H1 (cell line): ENCODE data around the gene TUBGCP3. TPM values are rescaled to one million over a fixed set of nuclear protein-coding genes. Genes with fewer than 3 reads are reported as not detected.

Experiments used
- BCL11A ChIP-seq, 2 experiments: IDR thresholded peaks; one replicate each; pipeline ENCODE4 v1.6.1; 2011; ENCODE audit warnings: low read depth in 2 of 2, low read length in 2 of 2, mild to moderate bottlenecking in 2 of 2
- CBX8 ChIP-seq: fragments of 300-800, 300-1000 bp; sonication (generic); IDR thresholded peaks from 2 replicates; pipeline ENCODE4 v1.7.1; 2016; ENCODE audit warnings: low read depth, low read length, borderline replicate concordance
- CHD2 ChIP-seq: IDR thresholded peaks from 2 replicates; pipeline ENCODE4 v1.6.1; 2012; ENCODE audit warnings: low read length, improper control_type of control experiment
- CHD7 ChIP-seq: fragments of 300-600 bp; sonication (generic); IDR thresholded peaks from 2 replicates; pipeline ENCODE4 v1.7.1; 2012; ENCODE audit warnings: low read length, moderate library complexity, mild to moderate bottlenecking, inconsistent platforms; ENCODE audit not compliant: insufficient replicate concordance
- FOSL1 ChIP-seq: IDR thresholded peaks from 2 replicates; pipeline ENCODE4 v1.6.1; 2011; ENCODE audit warnings: mild to moderate bottlenecking, low read depth, low read length, moderate library complexity; ENCODE audit not compliant: insufficient read depth
- KDM5A ChIP-seq: fragments of 200-600 bp; IDR thresholded peaks from 2 replicates; pipeline ENCODE4 v1.7.1; 2012; ENCODE audit warnings: mild to moderate bottlenecking, low read length, inconsistent platforms, mixed read lengths
- MAFK ChIP-seq: IDR thresholded peaks from 2 replicates; pipeline ENCODE4 v1.6.1; 2012; ENCODE audit warnings: low read depth, mild to moderate bottlenecking, improper control_type of control experiment, low read length
- SP1 ChIP-seq: IDR thresholded peaks from 2 replicates; pipeline ENCODE4 v1.6.1; 2011; ENCODE audit warnings: low read depth, low read length
- TAF7 ChIP-seq: optimal IDR thresholded peaks from 2 replicates; pipeline ENCODE3; 2011; ENCODE audit warnings: low read depth, mild to moderate bottlenecking, inconsistent platforms, low read length, moderate library complexity, borderline replicate concordance
- TCF12 ChIP-seq: IDR thresholded peaks from 2 replicates; pipeline ENCODE4 v1.6.1; 2011; ENCODE audit warnings: low read depth, mild to moderate bottlenecking, low read length
- YY1 ChIP-seq: IDR thresholded peaks from 2 replicates; pipeline ENCODE4 v1.6.1; 2011; ENCODE audit warnings: low read depth, mild to moderate bottlenecking, low read length
- polyA plus RNA-seq, 7 experiments: library from polyadenylated mRNA; depleted of rRNA in 3 of 7; stranded (reverse) in 5 of 7; unstranded in 2 of 7; fragments of >200 nt in 5 of 7; fragments of 200-250 nt in 2 of 7; gene quantifications; 1 replicate in 5 of 7; 2 replicates in 1 of 7; 4 replicates in 1 of 7; pipeline versions ENCODE4 v1.2.1 to v1.2.3, GENCODE V29; 2011 to 2013; ENCODE audit warnings: missing spikeins in 2 of 7, mixed read lengths in 2 of 7
- total RNA-seq: library from RNA; stranded (reverse); fragmentation: NEBNext Ultra II Directional; extraction: Animal tissue kit (Norgen Biotek cat#: 25700); gene quantifications from 2 replicates; pipeline ENCODE4 v1.2.1, GENCODE V29; 2021
- TF ChIP-seq, protein P1 (sequence below): IDR thresholded peaks from 2 replicates; pipeline ENCODE4 v1.6.1; 2012; ENCODE audit warnings: inconsistent platforms

The TUBGCP3 gene
- total and polyA plus RNA-seq, 2 of the 8 experiments (the other 6 are each of a cell fraction or from before 2014, with no cell fraction given): 27.0 to 31.7 TPM

DNA sequence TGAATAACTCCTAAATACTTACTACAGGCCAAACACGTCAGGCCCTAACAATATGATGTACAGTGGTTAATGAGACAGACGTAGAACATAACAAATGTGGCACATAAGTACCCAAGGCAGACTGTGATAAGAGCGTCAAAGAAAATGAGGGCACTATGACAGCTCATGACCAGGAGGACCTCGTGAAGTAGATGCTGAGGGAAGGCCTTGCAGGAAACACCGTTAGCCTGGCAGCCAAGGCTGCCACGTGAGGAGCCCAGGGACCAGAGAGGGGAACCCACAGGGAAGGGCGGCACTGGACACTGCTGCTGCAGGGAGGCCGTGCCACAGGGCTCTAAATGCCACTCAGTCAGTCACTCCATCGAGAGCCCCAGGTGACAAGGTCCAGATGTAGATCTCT is 5.7 kb downstream of the TUBGCP3 start (continued):
- no peak for TF ChIP-seq CHD7
- TF ChIP-seq MAFK: no peak
- TF ChIP-seq YY1: no peak
- no peak for TF ChIP-seq TCF12
- TF ChIP-seq, protein P1, sequence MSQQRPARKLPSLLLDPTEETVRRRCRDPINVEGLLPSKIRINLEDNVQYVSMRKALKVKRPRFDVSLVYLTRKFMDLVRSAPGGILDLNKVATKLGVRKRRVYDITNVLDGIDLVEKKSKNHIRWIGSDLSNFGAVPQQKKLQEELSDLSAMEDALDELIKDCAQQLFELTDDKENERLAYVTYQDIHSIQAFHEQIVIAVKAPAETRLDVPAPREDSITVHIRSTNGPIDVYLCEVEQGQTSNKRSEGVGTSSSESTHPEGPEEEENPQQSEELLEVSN: no peak
- TF ChIP-seq TAF7: no peak
- TF ChIP-seq CHD2: no peak
- no peak for TF ChIP-seq BCL11A (IDR thresholded peaks at IDR 0.05; ENCODE audit: low read depth in 2 of 2, low read length in 2 of 2)
- no peak for TF ChIP-seq SP1
- no peak for TF ChIP-seq FOSL1
- no peak for TF ChIP-seq KDM5A
- TF ChIP-seq CBX8: no peak
